NT2/D1 (cell line): ENCODE results near the gene SPRY2.

Experiments used
- SUZ12 ChIP-seq: IDR thresholded peaks from 2 replicates; pipeline ENCODE4 v1.6.1; 2011; ENCODE audit not compliant: insufficient read length, insufficient read depth; ENCODE audit errors: extremely low read depth
- YY1 ChIP-seq: IDR thresholded peaks from 2 replicates; pipeline ENCODE4 v1.6.1; 2011; ENCODE audit not compliant: insufficient read length, insufficient read depth
- ZNF274 ChIP-seq: IDR thresholded peaks from 2 replicates; pipeline ENCODE4 v1.6.1; 2011; ENCODE audit warnings: mild to moderate bottlenecking, low read depth, low read length

GRCh38 chr13:80340651-80341100, 250 bp downstream of the SPRY2 start:
- TF ChIP-seq ZNF274 = no peak
- TF ChIP-seq YY1 = no peak
- no peak for TF ChIP-seq SUZ12
